NCI-H2081 (cell line): Measurements from ENCODE around the gene POU2F2.
"Not testable (repeated sequence)": the region's sequence is repeated elsewhere in the genome, so short reads cannot be mapped to it uniquely, and the experiment has no call there.

Experiments
- DNase-seq, 2 experiments: peaks; one replicate each; lab custom pipeline; 2025; lab: John Stamatoyannopoulos, UW

Gene POU2F2

GRCh38 chr19:42059196-42059595, 73.0 kb downstream of the POU2F2 start:
- no peak for DNase-seq

DNA sequence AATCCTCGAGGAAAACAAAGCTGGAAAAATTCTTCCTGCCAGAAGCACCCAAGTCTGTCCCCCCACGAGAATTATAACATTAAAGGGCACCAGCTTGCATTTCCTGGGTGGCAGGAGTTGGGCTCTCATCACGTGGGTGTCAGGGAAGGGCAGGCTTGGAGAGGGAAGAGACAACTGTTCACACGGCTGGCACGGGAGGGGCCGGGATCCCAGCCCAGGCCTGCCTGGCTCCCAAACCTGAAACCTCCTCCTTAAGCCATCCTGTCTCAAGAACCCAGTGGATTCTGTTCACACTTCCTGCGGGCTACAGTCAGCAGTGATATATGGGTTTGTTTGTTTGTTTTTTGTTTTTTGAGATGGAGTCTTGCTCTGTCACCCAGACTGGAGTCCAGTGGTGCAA, 74.4 kb downstream of the POU2F2 start:
- DNase-seq = no peak

GRCh38 chr19:42054205-42054604, 78.0 kb downstream of the POU2F2 start:
- DNase-seq = no peak

- DNase-seq = no peak
Measured at GRCh38 chr19:42053037-42053935, 79.0 kb downstream of the POU2F2 start.

DNA sequence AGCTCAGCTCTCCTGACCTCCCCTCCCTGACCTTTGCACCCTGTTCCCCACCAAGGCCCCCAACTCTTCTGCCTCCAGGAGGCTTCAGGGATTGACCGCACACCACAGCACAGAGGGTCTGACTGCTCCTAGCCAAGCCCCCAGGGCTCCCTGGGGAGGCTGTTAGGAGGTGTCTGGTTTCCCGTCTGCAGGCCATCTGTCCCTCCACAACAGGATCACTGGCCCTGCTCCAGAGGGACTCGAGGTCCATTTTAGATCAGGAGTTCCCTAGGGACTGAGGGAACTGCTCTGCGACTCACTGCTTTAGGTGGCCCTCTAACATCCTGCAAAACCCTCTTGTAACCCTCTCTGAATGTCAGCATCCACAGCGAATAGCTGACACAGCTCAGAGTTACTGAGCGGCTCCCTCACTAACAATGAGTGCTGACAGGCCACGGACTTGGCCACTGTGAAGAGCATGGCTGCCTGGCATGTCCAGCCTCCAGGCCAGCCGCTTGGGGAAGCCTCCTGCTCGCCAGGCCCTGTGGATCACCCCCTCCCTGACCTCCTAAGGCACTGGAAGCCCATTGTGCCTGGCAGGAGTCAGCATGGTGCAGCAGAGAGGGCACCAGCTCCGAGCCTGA, 79.9 kb downstream of the POU2F2 start:
- DNase-seq = no peak

GRCh38 chr19:42051166-42052115, 80.8 kb downstream of the POU2F2 start:
- DNase-seq = no peak

- no peak for DNase-seq
Measured at GRCh38 chr19:42048992-42049391, 83.3 kb downstream of the POU2F2 start.

GRCh38 chr19:42045575-42045974, 86.7 kb downstream of the POU2F2 start:
- no peak for DNase-seq

GRCh38 chr19:42042455-42043170, 89.6 kb downstream of the POU2F2 start:
- no peak for DNase-seq

DNA sequence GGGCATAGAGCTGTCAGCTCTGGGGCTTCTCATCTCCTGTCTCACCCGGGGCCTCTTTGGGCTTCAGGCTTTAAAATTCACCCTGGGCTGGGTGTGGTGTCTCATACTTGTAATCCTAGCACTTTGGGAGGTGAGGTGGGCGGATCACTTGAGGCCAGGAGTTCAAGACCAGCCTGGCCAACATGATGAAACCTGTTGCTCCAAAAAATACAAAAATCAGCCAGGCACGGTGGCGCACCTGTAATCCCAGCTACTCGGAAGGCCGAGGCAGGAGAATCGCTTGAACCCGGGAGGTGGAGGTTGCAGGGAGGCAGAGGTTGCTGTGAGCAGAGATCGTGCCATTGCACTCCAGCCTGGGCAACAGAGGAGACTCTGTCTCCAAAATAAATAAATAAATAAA, 91.8 kb downstream of the POU2F2 start:
- not testable (repeated sequence) for DNase-seq

DNA sequence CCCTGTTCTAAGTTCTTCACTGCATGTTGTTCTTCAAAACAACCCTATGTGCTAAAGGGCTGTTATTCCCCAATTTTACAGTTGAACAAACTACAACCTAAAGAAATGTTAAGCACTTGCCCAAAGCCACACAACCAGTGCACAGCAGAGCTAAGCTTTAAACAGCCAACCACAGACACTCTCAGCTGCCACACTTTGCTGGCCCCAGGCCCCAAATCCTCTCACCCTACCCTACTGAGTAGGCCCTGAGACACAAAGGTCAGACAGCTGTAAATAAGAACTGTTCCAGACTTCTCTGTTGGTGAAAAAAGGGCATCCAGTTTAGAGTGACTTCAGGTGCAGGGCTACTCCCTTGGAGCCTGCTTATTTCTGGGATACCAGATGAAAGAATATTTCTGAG, 92.2 kb downstream of the POU2F2 start:
- no peak for DNase-seq

DNA sequence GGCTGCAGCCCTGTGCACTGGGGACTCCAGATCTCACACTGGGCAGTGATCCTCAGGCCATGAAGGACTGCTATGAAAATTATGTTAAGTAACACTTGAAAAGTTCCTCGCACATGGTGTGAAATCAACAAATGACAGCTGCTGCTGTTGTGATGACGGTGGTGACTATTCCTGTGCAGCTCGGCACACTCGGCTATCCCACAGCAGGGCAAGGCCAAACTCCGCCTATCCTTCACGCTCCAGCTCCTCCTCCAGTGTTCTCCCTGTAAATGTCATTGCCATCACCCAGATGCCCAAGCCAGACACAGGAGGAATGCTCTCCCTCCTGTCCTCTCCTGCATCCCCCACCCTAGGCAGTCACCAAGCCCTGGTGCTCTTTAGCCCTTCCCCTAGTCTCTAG, 93.6 kb downstream of the POU2F2 start:
- no peak for DNase-seq

DNA sequence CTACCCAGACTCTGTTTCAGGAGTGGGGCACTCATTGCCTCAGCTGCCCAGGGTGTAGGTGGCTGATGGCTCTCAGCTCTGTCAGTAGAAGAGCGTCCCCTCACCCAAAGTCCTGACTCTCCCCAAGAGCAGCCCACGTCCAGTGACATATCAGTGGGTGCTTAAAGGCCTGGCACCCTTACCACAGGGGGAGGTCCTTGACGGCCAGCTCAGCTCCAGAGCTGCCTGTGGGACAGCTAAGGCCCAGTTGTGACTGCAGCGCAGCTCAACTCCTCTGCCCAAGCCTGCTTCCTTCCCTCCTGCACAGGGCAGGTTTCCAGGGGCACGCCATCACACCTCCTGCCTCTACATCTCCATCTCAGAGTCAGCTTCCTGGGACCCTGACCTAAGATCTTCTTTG, 94.6 kb downstream of the POU2F2 start:
- DNase-seq = no peak
